Measurements from ENCODE around the gene HBE1.

The HBE1 gene

DNA sequence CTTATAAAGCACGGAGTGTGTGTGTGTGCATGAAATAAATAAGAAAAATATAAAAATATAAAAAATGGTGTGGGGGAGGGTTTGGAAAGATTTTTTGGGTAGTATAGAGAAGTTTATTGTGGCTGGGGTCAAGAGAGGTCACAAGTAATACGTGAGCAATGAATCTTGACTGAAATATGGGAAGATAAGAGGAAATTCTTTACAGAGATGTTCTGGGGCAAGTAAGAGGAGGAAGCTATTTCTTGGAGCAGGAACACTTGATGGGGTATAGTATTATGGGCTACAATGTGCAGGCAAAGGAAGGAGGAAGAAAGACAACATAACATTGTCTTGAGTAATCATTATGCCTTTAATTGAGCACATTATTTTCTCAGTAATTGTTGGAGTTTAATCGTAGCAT, 37.6 kb downstream of the HBE1 start:
- DNase-seq, result no peak

DNA sequence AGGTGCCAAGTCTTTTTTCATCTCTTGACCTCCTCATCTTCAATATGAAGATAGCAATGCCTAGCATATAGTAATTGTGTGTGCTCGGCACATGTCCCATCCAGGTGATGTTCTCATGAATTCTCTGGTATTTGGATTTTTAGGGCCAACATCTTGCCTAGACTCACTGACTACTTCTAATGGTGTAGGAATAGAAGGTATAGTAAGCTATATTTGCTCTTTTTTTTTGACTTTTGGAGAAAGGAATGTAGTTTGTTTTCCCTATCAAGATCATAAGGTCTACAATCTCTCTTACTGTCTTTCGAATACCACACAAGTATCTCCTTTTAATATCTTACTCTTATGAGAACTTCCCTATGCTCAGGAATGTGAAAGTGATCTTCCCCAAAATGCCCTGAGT, 38.6 kb downstream of the HBE1 start:
- DNase-seq, result no peak

DNA sequence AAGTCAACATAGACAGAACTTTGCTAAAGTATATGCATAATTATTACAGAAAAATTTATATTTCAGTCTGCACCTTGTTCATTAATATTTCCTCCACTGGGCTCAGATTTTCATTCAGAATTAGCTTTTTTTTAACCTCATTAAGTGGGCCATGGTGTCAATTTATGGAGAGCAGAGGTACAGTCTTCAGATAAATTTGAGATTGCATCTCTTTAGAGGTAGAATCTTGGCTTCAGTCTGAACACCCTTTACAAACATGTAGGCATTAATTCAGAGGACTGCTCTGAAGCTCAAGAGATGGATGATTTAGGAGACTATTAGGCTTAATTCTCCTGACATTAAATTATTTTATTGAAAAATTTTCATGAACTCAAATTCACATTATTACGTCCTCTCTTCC, 39.5 kb downstream of the HBE1 start:
- no peak for DNase-seq

- DNase-seq, result no peak
Measured at GRCh38 chr11:5229796-5230195, 39.9 kb downstream of the HBE1 start.

DNA sequence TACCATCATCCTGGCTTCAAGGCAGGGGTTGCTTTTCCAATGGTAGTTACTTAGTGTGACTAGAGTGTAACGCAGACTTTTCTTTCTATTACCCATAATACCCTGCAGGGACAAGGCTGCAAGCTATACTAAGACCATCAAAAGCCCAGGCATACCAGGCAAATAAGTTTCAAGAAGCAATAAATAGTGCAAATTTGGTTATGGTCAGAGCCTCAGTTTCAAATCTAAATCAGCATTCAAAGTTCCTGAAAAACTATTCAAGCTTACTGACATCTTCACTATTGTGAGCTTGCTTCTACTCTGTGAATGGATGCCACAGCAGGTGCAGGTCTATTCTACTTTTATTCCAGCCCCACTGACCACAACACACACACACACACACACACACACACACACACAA, 40.4 kb downstream of the HBE1 start:
- DNase-seq, result no peak

DNA sequence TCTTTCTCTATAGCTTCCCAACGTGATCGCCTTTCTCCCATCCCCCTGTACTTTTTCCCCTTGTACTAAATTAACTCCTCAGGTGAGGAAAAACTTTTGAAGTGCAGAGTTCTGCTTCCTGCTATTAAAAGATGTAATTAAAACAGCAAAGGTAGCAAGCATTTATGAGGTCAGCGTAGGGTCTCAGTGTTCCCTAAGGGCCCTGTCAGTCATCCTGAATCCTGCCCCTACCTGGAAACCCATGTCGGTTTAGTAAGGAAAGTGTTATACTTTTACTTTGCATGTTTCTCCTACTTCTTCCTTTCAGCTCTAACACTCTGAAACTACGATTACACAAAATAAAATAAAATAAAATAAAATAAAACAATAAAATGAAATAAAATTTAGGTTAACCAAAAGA, 41.6 kb downstream of the HBE1 start:
- DNase-seq, result no peak

- no peak for DNase-seq
Measured at GRCh38 chr11:5227681-5228080, 42.1 kb downstream of the HBE1 start.

DNA sequence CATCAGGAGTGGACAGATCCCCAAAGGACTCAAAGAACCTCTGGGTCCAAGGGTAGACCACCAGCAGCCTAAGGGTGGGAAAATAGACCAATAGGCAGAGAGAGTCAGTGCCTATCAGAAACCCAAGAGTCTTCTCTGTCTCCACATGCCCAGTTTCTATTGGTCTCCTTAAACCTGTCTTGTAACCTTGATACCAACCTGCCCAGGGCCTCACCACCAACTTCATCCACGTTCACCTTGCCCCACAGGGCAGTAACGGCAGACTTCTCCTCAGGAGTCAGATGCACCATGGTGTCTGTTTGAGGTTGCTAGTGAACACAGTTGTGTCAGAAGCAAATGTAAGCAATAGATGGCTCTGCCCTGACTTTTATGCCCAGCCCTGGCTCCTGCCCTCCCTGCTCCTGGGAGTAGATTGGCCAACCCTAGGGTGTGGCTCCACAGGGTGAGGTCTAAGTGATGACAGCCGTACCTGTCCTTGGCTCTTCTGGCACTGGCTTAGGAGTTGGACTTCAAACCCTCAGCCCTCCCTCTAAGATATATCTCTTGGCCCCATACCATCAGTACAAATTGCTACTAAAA, 42.9 kb downstream of the HBE1 start, which contains the start of gene HBB:
TSS of gene HBB (minus strand) at position 340 of the 579 bp plus-strand sequence. CDS start at position 290, 50 bp downstream.
- DNase-seq, result no peak

- DNase-seq, result no peak
Measured at GRCh38 chr11:5225480-5225871, 44.3 kb downstream of the HBE1 start.

DNA sequence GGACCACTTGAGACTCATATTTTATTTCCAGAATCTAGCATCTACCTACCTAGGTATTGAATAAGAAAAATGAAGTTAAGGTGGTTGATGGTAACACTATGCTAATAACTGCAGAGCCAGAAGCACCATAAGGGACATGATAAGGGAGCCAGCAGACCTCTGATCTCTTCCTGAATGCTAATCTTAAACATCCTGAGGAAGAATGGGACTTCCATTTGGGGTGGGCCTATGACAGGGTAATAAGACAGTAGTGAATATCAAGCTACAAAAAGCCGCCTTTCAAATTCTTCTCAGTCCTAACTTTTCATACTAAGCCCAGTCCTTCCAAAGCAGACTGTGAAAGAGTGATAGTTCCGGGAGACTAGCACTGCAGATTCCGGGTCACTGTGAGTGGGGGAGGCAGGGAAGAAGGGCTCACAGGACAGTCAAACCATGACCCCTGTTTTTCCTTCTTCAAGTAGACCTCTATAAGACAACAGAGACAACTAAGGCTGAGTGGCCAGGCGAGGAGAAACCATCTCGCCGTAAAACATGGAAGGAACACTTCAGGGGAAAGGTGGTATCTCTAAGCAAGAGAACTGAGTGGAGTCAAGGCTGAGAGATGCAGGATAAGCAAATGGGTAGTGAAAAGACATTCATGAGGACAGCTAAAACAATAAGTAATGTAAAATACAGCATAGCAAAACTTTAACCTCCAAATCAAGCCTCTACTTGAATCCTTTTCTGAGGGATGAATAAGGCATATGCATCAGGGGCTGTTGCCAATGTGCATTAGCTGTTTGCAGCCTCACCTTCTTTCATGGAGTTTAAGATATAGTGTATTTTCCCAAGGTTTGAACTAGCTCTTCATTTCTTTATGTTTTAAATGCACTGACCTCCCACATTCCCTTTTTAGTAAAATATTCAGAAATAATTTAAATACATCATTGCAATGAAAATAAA, 44.9 kb downstream of the HBE1 start:
- no peak for DNase-seq

- DNase-seq, result no peak
Measured at GRCh38 chr11:5223686-5224085, 46.1 kb downstream of the HBE1 start.

- no peak for DNase-seq
Measured at GRCh38 chr11:5223146-5223545, 46.6 kb downstream of the HBE1 start.
